Astrocyte of the spinal cord (primary cell): Measurements from ENCODE around the gene TMCC1.
A peak's percentile ranks its signal among the peaks of the same experiment; 100 is the strongest.

Experiments
- DNase-seq: peaks from one replicate; pipeline ENCODE4 v3.0.0; 2011; ENCODE audit warnings: low read depth, low spot score
- H3K4me3 ChIP-seq: 2 replicates; pipeline ENCODE4 v1.5.1; 2011; ENCODE audit warnings: low read depth, mild to moderate bottlenecking, low read length, moderate library complexity
- in situ Hi-C: cut with HindIII; loops from 2 replicates; pipeline ENCODE4 v1.10.0; 2017; ENCODE audit warnings: low sequenced_read_pairs
- TF ChIP-seq, protein P1 (sequence below): IDR thresholded peaks from 2 replicates; pipeline ENCODE4 v1.5.1; 2012; ENCODE audit warnings: low read depth, mild to moderate bottlenecking, low read length, inconsistent platforms

Gene TMCC1

GRCh38 chr3:129735638-129736037, 157.9 kb downstream of the TMCC1 start:
- in situ Hi-C loops = no loop called here
- TF ChIP-seq, protein P1, sequence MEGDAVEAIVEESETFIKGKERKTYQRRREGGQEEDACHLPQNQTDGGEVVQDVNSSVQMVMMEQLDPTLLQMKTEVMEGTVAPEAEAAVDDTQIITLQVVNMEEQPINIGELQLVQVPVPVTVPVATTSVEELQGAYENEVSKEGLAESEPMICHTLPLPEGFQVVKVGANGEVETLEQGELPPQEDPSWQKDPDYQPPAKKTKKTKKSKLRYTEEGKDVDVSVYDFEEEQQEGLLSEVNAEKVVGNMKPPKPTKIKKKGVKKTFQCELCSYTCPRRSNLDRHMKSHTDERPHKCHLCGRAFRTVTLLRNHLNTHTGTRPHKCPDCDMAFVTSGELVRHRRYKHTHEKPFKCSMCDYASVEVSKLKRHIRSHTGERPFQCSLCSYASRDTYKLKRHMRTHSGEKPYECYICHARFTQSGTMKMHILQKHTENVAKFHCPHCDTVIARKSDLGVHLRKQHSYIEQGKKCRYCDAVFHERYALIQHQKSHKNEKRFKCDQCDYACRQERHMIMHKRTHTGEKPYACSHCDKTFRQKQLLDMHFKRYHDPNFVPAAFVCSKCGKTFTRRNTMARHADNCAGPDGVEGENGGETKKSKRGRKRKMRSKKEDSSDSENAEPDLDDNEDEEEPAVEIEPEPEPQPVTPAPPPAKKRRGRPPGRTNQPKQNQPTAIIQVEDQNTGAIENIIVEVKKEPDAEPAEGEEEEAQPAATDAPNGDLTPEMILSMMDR = no peak
- DNase-seq = no peak
- H3K4me3 ChIP-seq = no peak overlapping the region

DNA sequence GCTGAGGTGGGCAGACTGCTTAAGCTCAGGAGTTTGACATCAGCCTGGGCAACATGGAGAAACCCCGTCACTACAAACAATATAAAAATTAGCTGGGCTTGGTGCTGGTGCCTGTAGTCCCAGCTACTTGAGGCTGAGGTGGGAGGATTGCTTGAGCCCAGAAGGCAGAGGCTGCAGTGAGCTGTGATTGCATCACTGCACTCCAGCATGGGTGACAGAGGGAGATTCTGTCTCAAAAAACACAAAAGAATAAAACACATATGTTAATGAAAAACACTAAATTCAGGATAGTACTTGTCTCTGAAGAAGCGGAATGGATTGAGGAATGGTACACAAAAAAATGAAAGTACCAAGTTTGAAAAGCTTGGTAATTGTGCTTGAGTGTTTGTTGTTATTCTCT, 159.1 kb downstream of the TMCC1 start:
- in situ Hi-C loops = no loop called here
- no peak overlapping the region for H3K4me3 ChIP-seq
- TF ChIP-seq, protein P1 = no peak
- no peak for DNase-seq

GRCh38 chr3:129732200-129732876, 161.2 kb downstream of the TMCC1 start:
- TF ChIP-seq, protein P1 = no peak
- in situ Hi-C loops = no loop called here
- H3K4me3 ChIP-seq = no peak overlapping the region
- peak; percentile 17 for DNase-seq

GRCh38 chr3:129727707-129728106, 165.8 kb downstream of the TMCC1 start:
- in situ Hi-C loops = no loop called here
- no peak overlapping the region for H3K4me3 ChIP-seq
- DNase-seq = no peak
- TF ChIP-seq, protein P1 = no peak

- TF ChIP-seq, protein P1 = no peak
- peak; percentile 62 for DNase-seq
- H3K4me3 ChIP-seq = no peak overlapping the region
- in situ Hi-C loops = no loop called here
These were observed 169.8 kb downstream of the TMCC1 start for GRCh38 chr3:129723558-129724324.

GRCh38 chr3:129722527-129722926, 171.0 kb downstream of the TMCC1 start:
- in situ Hi-C loops = no loop called here

More at GRCh38 chr3:129722527-129722926, 171.0 kb downstream of the TMCC1 start:
- no peak for DNase-seq
- no peak overlapping the region for H3K4me3 ChIP-seq
- TF ChIP-seq, protein P1 = no peak
